Smooth muscle cell (in vitro differentiated cells): ENCODE data around the gene TTBK2. TPM values are rescaled to one million over a fixed set of nuclear protein-coding genes. Genes with fewer than 3 reads are reported as not detected.

ENCODE experiments used
- DNase-seq: peaks from one replicate; lab custom pipeline; 2025; ENCODE audit not compliant: unreplicated experiment; lab: John Stamatoyannopoulos, UW
- H2AFZ ChIP-seq: fragments of 200-600 bp; sonication (generic); 2 replicates; pipeline ENCODE4 v1.6.0; 2016; ENCODE audit warnings: antibody characterized with exemption, low read depth, mild to moderate bottlenecking
- H3F3A ChIP-seq: fragments of 200-600 bp; sonication (generic); 2 replicates; pipeline ENCODE4 v1.6.0; 2017; ENCODE audit warnings: antibody characterized with exemption, low read depth
- H3K27ac ChIP-seq: fragments of 200-600 bp; sonication (generic); 2 replicates; pipeline ENCODE4 v1.5.1; 2016; ENCODE audit warnings: low read depth, mild to moderate bottlenecking
- H3K27me3 ChIP-seq: fragments of 200-600 bp; sonication (generic); 2 replicates; pipeline ENCODE4 v1.6.1; 2016; ENCODE audit warnings: low read depth, mild to moderate bottlenecking
- H3K36me3 ChIP-seq: fragments of 200-600 bp; sonication (generic); 2 replicates; pipeline ENCODE4 v1.5.1; 2016; ENCODE audit warnings: low read depth
- H3K4me1 ChIP-seq: fragments of 200-600 bp; sonication (generic); 2 replicates; pipeline ENCODE4 v1.5.1; 2016; ENCODE audit warnings: low read depth
- H3K4me2 ChIP-seq: fragments of 200-600 bp; sonication (generic); 2 replicates; pipeline ENCODE4 v1.6.0; 2016; ENCODE audit warnings: mild to moderate bottlenecking
- H3K4me3 ChIP-seq: fragments of 200-600 bp; sonication (generic); 2 replicates; pipeline ENCODE4 v1.5.1; 2016; ENCODE audit warnings: mild to moderate bottlenecking
- H3K79me2 ChIP-seq: fragments of 200-600 bp; sonication (generic); 2 replicates; pipeline ENCODE4 v1.6.0; 2016; ENCODE audit warnings: low read depth, mild to moderate bottlenecking
- H3K9ac ChIP-seq: fragments of 200-600 bp; sonication (generic); 2 replicates; pipeline ENCODE4 v1.6.0; 2016; ENCODE audit warnings: low read depth
- H3K9me3 ChIP-seq: fragments of 200-600 bp; sonication (generic); replicated peaks from 2 replicates; pipeline ENCODE4 v1.5.1; 2016; ENCODE audit warnings: low read depth
- H4K20me1 ChIP-seq: fragments of 200-600 bp; sonication (generic); 2 replicates; pipeline ENCODE4 v1.6.0; 2016; ENCODE audit warnings: low read depth
- CTCF ChIP-seq: fragments of 200-600 bp; sonication (generic); IDR thresholded peaks from 2 replicates; pipeline ENCODE4 v1.5.1; 2017; ENCODE audit warnings: borderline replicate concordance, mild to moderate bottlenecking, antibody characterized with exemption; ENCODE audit not compliant: insufficient read depth, poor library complexity, severe bottlenecking
- WGBS: methylation state at CpG from one replicate; pipeline ENCODE4 v1.1.7; 2016; ENCODE audit warnings: low lambda C conversion rate; 5-methylcytosine and 5-hydroxymethylcytosine counted together
- polyA plus RNA-seq: library from polyadenylated mRNA; unstranded; fragments of >200 nt; fragmentation: Nextera tagmentation; extraction: Ambion mirVana; gene quantifications from 2 replicates; pipeline ENCODE4 v1.2.1, GENCODE V29; 2016
- total RNA-seq: library from RNA; depleted of rRNA; stranded (reverse); fragments of >200 nt; gene quantifications from 2 replicates; pipeline ENCODE4 v1.2.3, GENCODE V29; 2014

The TTBK2 gene
- total and polyA plus RNA-seq, 2 experiments from 2014 or later = 6.6 to 11.1 TPM

- H3K27ac ChIP-seq = no peak overlapping the region
- no peak overlapping the region for H3K4me2 ChIP-seq
- 97% methylated on average over 2 of the region's 2 CpGs for WGBS
- H3K79me2 ChIP-seq = no peaks in the 10 kb centered on the region
- no peak overlapping the region for H3K9ac ChIP-seq
- no peaks in the 10 kb centered on the region for H4K20me1 ChIP-seq
- no peak for DNase-seq
- H3K4me3 ChIP-seq = no peak overlapping the region
- no peak for TF ChIP-seq CTCF
- no peak overlapping the region for H2AFZ ChIP-seq
- no peaks in the 10 kb centered on the region for H3K9me3 ChIP-seq
- no peaks in the 10 kb centered on the region for H3K4me1 ChIP-seq
- no peaks in the 10 kb centered on the region for H3F3A ChIP-seq
- no peaks in the 10 kb centered on the region for H3K27me3 ChIP-seq
- H3K36me3 ChIP-seq = no peaks in the 10 kb centered on the region
These were observed 209.9 kb downstream of the TTBK2 start for GRCh38 chr15:42710662-42711061.

GRCh38 chr15:42707873-42708544 lies 212.6 kb downstream of the TTBK2 start:
- H3K4me3 ChIP-seq = no peak overlapping the region
- no peak overlapping the region for H3K4me2 ChIP-seq
- H3K4me1 ChIP-seq = no peaks in the 10 kb centered on the region
- H3K27me3 ChIP-seq = no peaks in the 10 kb centered on the region
- H3K9ac ChIP-seq = no peak overlapping the region
- no peak overlapping the region for H3K27ac ChIP-seq
- no peak overlapping the region for H2AFZ ChIP-seq
- no peak for DNase-seq
- no peaks in the 10 kb centered on the region for H3K36me3 ChIP-seq
- no peak for TF ChIP-seq CTCF
- 89% methylated on average over 3 of the region's 3 CpGs for WGBS
- no peaks in the 10 kb centered on the region for H3K9me3 ChIP-seq
- no peaks in the 10 kb centered on the region for H4K20me1 ChIP-seq
- no peaks in the 10 kb centered on the region for H3K79me2 ChIP-seq
- no peaks in the 10 kb centered on the region for H3F3A ChIP-seq

GRCh38 chr15:42707068-42707467 lies 213.5 kb downstream of the TTBK2 start:
- no peak overlapping the region for H2AFZ ChIP-seq
- H3K36me3 ChIP-seq = no peaks in the 10 kb centered on the region
- no peaks in the 10 kb centered on the region for H3F3A ChIP-seq
- WGBS = 93% methylated on average over 2 of the region's 2 CpGs
- H3K9me3 ChIP-seq = no peaks in the 10 kb centered on the region
- no peak overlapping the region for H3K27ac ChIP-seq
- H4K20me1 ChIP-seq = no peaks in the 10 kb centered on the region
- H3K4me2 ChIP-seq = no peak overlapping the region
- TF ChIP-seq CTCF = no peak
- no peak overlapping the region for H3K4me3 ChIP-seq
- no peaks in the 10 kb centered on the region for H3K27me3 ChIP-seq
- H3K79me2 ChIP-seq = no peaks in the 10 kb centered on the region
- no peak overlapping the region for H3K9ac ChIP-seq
- DNase-seq = no peak
- H3K4me1 ChIP-seq = no peaks in the 10 kb centered on the region

GRCh38 chr15:42705336-42705735 lies 215.2 kb downstream of the TTBK2 start:
- no peaks in the 10 kb centered on the region for H4K20me1 ChIP-seq
- H3K4me3 ChIP-seq = no peak overlapping the region
- DNase-seq = no peak
- no peaks in the 10 kb centered on the region for H3K9me3 ChIP-seq
- H3K36me3 ChIP-seq = no peaks in the 10 kb centered on the region
- no peak for TF ChIP-seq CTCF
- no peak overlapping the region for H3K9ac ChIP-seq
- no peaks in the 10 kb centered on the region for H3K4me1 ChIP-seq
- H3F3A ChIP-seq = no peaks in the 10 kb centered on the region
- no peak overlapping the region for H3K4me2 ChIP-seq
- H3K79me2 ChIP-seq = no peaks in the 10 kb centered on the region
- H3K27ac ChIP-seq = no peak overlapping the region
- H3K27me3 ChIP-seq = no peaks in the 10 kb centered on the region
- no peak overlapping the region for H2AFZ ChIP-seq
- 95% methylated on average over 5 of the region's 5 CpGs for WGBS
